Spinal cord (tissue), 4 donors: ENCODE measurements around the gene ZPBP. TPM values are rescaled to one million over a fixed set of nuclear protein-coding genes. Genes with fewer than 3 reads are reported as not detected.

Experiments
- polyA plus RNA-seq, 2 donors: library from polyadenylated mRNA; unstranded; fragments of 120-200 nt; gene quantifications; one replicate each; pipeline ENCODE4 v1.2.1, GENCODE V29; 2013; ENCODE audit not compliant: insufficient read length in 2 of 2
- total RNA-seq, 2 donors: library from RNA; depleted of rRNA in 1 of 2; stranded (reverse); fragments of 120-200 nt in 1 of 2; fragments of >200 nt in 1 of 2; gene quantifications; one replicate each; pipeline versions ENCODE4 v1.2.3 to v1.2.4, GENCODE V29; 2013 to 2014

The ZPBP gene
- total and polyA plus RNA-seq, 4 donors: 0.38 to 0.45 TPM; not detected in 2

Other genes starting within 250 kb of the ZPBP start
- 1 to 10 TPM; 4.0 to 9.0 TPM for gene IKZF1, start 211.5 kb upstream of the ZPBP start, total RNA-seq
- gene IKZF1, start 211.5 kb upstream of the ZPBP start, polyA plus RNA-seq: 1 to 10 TPM; 2.9 to 5.3 TPM